CD4-positive, alpha-beta T cell (primary cell): ENCODE measurements around the gene IRS2. TPM values are rescaled to one million over a fixed set of nuclear protein-coding genes. Genes with fewer than 3 reads are reported as not detected.

Experiments used
- ATAC-seq: fragments of 200-7000 bp; cut with Tn5 transposase; one replicate; pipeline ENCODE4 v1.10.0; 2022; ENCODE audit warnings: mild to moderate bottlenecking; ENCODE audit not compliant: poor library complexity
- CTCF ChIA-PET: fragments of 350-600 bp; sonication (Branson Sonifier 250); formaldehyde crosslinking; loops from one replicate; lab custom pipeline; 2021; ENCODE audit warnings: antibody characterized with exemption, inconsistent platforms; lab: Charles Lee
- POLR2A ChIA-PET: fragments of 350-600 bp; sonication (Branson Sonifier 250); formaldehyde crosslinking; loops from one replicate; lab custom pipeline; 2021; ENCODE audit warnings: antibody characterized with exemption, inconsistent platforms; lab: Charles Lee
- DNase-seq, 14 experiments: peaks; one replicate each; pipeline ENCODE4 v3.0.0-alpha.2; 2013 to 2020; ENCODE audit warnings: mixed read lengths in 2 of 14
- H3K27ac ChIP-seq, 2 donors: one replicate each; pipeline versions ENCODE4 v1.5.1 to v1.7.0; 2013; ENCODE audit warnings: low read length in 2 of 2, low read depth in 1 of 2, mild to moderate bottlenecking in 1 of 2
- H3K27me3 ChIP-seq, 2 experiments: 1 replicate in 1 of 2; 2 replicates in 1 of 2; pipeline versions ENCODE4 v1.6.1 to v1.7.0; 2013; ENCODE audit warnings: low read length in 2 of 2, control low read depth in 1 of 2, mild to moderate bottlenecking in 1 of 2, moderate library complexity in 1 of 2; ENCODE audit not compliant: insufficient read depth in 2 of 2, control insufficient read depth in 1 of 2
- H3K36me3 ChIP-seq: one replicate; pipeline ENCODE4 v1.6.1; 2013; ENCODE audit warnings: low read length, control low read depth; ENCODE audit not compliant: insufficient read depth
- H3K4me1 ChIP-seq: one replicate; pipeline ENCODE4 v1.6.1; 2013; ENCODE audit warnings: low read length, control low read depth; ENCODE audit not compliant: insufficient read depth
- H3K4me3 ChIP-seq: one replicate; pipeline ENCODE4 v1.5.1; 2013; ENCODE audit warnings: mild to moderate bottlenecking, low read length, moderate library complexity
- H3K9me3 ChIP-seq, 2 experiments: 1 replicate in 1 of 2; 2 replicates in 1 of 2; pipeline versions ENCODE4 v1.6.1 to v1.7.0; 2013; ENCODE audit warnings: low read length in 2 of 2, mild to moderate bottlenecking in 2 of 2, control low read depth in 1 of 2, moderate library complexity in 1 of 2; ENCODE audit not compliant: control insufficient read depth in 1 of 2, insufficient read depth in 1 of 2
- H3K27ac Mint-ChIP-seq: one replicate; pipeline ENCODE4 v1.8.0; 2020; ENCODE audit warnings: mixed read lengths
- H3K27me3 Mint-ChIP-seq: one replicate; pipeline ENCODE4 v1.8.0; 2021; ENCODE audit warnings: mixed read lengths
- H3K36me3 Mint-ChIP-seq: one replicate; pipeline ENCODE4 v1.8.0; 2021; ENCODE audit warnings: low read depth, mixed read lengths
- H3K4me1 Mint-ChIP-seq: one replicate; pipeline ENCODE4 v1.8.0; 2021; ENCODE audit warnings: low read depth, mixed read lengths
- H3K4me3 Mint-ChIP-seq: one replicate; pipeline ENCODE4 v1.8.0; 2020; ENCODE audit warnings: mild to moderate bottlenecking, mixed read lengths
- H3K9me3 Mint-ChIP-seq: one replicate; pipeline ENCODE4 v1.8.0; 2020; ENCODE audit warnings: mixed read lengths
- intact Hi-C, 2 experiments: fragments of 100-400 bp; cut with DNase I in 1 of 2; cut with micrococcal nuclease in 1 of 2; formaldehyde crosslinking; loops; one replicate each; pipeline versions ENCODE4 v1.15.1 to v1.9.0; 2023 to 2025; cut with DNase I, micrococcal nuclease
- total RNA-seq, 174 experiments: library from RNA in 2 of 174; stranded (reverse) in 2 of 174; gene quantifications; one replicate each; pipeline ENCODE4 v1.2.3 and lab custom pipeline; 2021 to 2026
- TF ChIP-seq, protein P1 (sequence below): fragments of 200-600 bp; IDR thresholded peaks from one replicate; pipeline ENCODE4 v1.8.0; 2022; ENCODE audit warnings: antibody characterized with exemption, mild to moderate bottlenecking

Gene IRS2
- total RNA-seq, 2 experiments from 2014 or later: 188 to 193 TPM

DNA sequence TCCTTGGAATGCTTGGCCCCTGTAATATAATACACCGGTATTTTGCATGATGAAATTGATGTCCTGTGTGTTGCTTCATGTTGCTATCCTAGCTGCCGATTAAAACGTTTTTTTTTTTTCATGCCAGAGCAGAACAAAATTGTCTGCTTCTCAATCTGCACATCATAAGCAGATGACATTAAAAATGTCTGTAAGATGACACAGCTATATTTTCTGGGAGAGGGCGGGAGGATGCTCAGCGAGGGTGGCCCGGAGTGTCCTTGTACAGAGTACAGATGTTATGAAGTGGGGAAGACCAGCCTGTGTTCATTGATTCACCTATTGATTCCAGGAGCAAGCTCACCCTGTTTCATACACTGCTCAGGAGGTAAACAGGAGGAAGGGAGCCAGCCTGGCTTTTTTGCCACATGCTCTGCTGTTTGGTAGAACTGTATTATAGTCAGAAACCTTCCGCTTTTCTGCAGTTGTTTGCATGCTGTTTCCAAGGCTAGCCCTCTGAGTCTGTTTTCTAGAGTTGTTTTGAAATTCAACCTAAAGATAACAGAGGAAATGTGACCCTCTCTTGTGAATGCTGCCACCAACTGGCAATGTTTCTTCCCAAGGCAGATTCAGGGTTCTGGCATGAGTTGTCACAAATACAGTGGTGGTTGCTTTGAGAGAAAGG is 4.7 kb upstream of the IRS2 start:
- ChIA-PET POLR2A (interaction anchor here (2.6 kb wide), 1 partner anchor 11 kb away, joined by 11 read pairs; no protein-coding TSS in a partner anchor), CTCF (interaction anchor here (2.2 kb wide), 1 partner anchor 11 kb away, joined by 7 read pairs; no protein-coding TSS in a partner anchor)
- no peak overlapping the region for H3K4me3 ChIP-seq
- H3K9me3 ChIP-seq: no peaks in the 10 kb centered on the region
- DNase-seq (peak in 8 of 14 experiments; percentile 20 to 78 (median 51)), ATAC-seq (peak; percentile 6)
- H3K36me3 Mint-ChIP-seq: peaks cover 4% of the 10 kb centered on the region
- peak overlapping the region; percentile 7 for H3K4me3 Mint-ChIP-seq
- TF ChIP-seq, protein P1, sequence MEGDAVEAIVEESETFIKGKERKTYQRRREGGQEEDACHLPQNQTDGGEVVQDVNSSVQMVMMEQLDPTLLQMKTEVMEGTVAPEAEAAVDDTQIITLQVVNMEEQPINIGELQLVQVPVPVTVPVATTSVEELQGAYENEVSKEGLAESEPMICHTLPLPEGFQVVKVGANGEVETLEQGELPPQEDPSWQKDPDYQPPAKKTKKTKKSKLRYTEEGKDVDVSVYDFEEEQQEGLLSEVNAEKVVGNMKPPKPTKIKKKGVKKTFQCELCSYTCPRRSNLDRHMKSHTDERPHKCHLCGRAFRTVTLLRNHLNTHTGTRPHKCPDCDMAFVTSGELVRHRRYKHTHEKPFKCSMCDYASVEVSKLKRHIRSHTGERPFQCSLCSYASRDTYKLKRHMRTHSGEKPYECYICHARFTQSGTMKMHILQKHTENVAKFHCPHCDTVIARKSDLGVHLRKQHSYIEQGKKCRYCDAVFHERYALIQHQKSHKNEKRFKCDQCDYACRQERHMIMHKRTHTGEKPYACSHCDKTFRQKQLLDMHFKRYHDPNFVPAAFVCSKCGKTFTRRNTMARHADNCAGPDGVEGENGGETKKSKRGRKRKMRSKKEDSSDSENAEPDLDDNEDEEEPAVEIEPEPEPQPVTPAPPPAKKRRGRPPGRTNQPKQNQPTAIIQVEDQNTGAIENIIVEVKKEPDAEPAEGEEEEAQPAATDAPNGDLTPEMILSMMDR: peak; percentile 69
- H3K36me3 ChIP-seq: no peaks in the 10 kb centered on the region
- peaks cover 0 to 11% of the 10 kb centered on the region in 2 experiments for H3K27me3 ChIP-seq
- H3K4me1 Mint-ChIP-seq: peaks cover 34% of the 10 kb centered on the region
- intact Hi-C loops: loop anchor here (1.0 to 10.0 kb wide), 7 partner anchors 34 to 830 kb away; no protein-coding TSS in a partner anchor
- no peaks in the 10 kb centered on the region for H3K9me3 Mint-ChIP-seq
- H3K27ac ChIP-seq: no peak overlapping the region
- H3K27me3 Mint-ChIP-seq: peaks cover 17% of the 10 kb centered on the region
- peaks cover 16% of the 10 kb centered on the region for H3K4me1 ChIP-seq
- no peak overlapping the region for H3K27ac Mint-ChIP-seq

DNA sequence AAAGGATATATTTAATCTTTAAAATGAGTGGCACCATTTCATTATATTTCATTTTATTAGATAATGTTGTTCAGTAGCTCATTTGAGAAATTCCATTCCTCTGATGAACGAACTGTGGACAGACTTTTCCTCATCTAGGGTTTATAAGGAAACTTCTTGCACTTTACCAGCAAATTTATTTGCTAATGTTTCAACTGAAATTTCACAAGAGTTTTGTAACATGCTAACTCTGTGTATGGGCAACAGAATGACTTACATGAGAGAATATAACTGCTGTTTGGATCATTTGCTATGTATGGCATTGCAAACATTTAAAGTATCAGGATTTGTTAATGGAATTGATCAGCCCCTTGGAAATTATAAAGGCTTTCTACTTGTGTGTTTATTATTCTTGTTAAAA is 3.7 kb upstream of the IRS2 start:
- H3K27me3 ChIP-seq: peaks cover 0 to 8% of the 10 kb centered on the region in 2 experiments
- intact Hi-C loops: loop anchor here (1.0 to 10.0 kb wide), 6 partner anchors 33 to 829 kb away; no protein-coding TSS in a partner anchor
- ChIA-PET CTCF (interaction anchor here (2.2 kb wide), 1 partner anchor 10 kb away, joined by 7 read pairs; no protein-coding TSS in a partner anchor), POLR2A (interaction anchor here (2.6 kb wide), 1 partner anchor 10 kb away, joined by 11 read pairs; no protein-coding TSS in a partner anchor)
- TF ChIP-seq, protein P1: no peak
- DNase-seq (no peak), ATAC-seq (no peak)
- no peak overlapping the region for H3K4me3 Mint-ChIP-seq
- H3K27ac ChIP-seq: no peak overlapping the region
- H3K4me1 ChIP-seq: peaks cover 17% of the 10 kb centered on the region
- no peaks in the 10 kb centered on the region for H3K9me3 ChIP-seq
- peaks cover 8% of the 10 kb centered on the region for H3K27me3 Mint-ChIP-seq
- no peaks in the 10 kb centered on the region for H3K36me3 ChIP-seq
- no peak overlapping the region for H3K4me3 ChIP-seq
- peaks cover 4% of the 10 kb centered on the region for H3K36me3 Mint-ChIP-seq
- H3K4me1 Mint-ChIP-seq: peaks cover 31% of the 10 kb centered on the region
- H3K9me3 Mint-ChIP-seq: no peaks in the 10 kb centered on the region
- no peak overlapping the region for H3K27ac Mint-ChIP-seq

DNA sequence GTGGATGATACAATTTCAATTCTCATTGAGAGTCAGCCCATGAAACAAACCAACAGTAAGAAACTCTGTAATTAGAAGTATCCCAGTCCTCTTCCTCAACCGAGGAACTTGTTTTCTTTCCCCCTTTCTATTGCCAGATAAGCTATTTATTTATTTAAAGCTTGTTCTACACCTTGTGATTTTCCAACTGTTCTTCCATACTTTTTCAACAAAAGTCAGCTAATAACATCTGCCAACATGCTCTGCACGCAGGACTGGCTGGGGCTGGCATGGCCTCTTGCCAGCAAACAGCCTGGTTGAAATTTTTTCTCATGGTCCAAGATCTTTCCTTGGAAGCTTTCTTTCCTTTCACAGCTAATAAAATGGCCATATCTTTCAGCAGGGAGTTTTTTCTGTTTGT is 2.9 kb upstream of the IRS2 start:
- no peak for ATAC-seq
- H3K27me3 ChIP-seq: peaks cover 0 to 7% of the 10 kb centered on the region in 2 experiments
- H3K27ac ChIP-seq: no peak overlapping the region
- TF ChIP-seq, protein P1: no peak
- intact Hi-C loops: loop anchor here in 1 of 2 experiments (10.0 kb wide), 2 partner anchors 926 to 1126 kb away; partner anchors contain the start of genes ANKRD10 and ING1
- DNase-seq: no peak
- ChIA-PET CTCF (no interaction called here), POLR2A (interaction anchor here (2.6 kb wide), 1 partner anchor 10 kb away, joined by 11 read pairs; no protein-coding TSS in a partner anchor)
- H3K4me1 ChIP-seq: peaks cover 18% of the 10 kb centered on the region
- H3K27ac Mint-ChIP-seq: peak overlapping the region; percentile 75
- no peaks in the 10 kb centered on the region for H3K9me3 Mint-ChIP-seq
- H3K27me3 Mint-ChIP-seq: peaks cover 4% of the 10 kb centered on the region
- H3K36me3 ChIP-seq: no peaks in the 10 kb centered on the region
- H3K4me1 Mint-ChIP-seq: peaks cover 25% of the 10 kb centered on the region
- H3K9me3 ChIP-seq: no peaks in the 10 kb centered on the region
- H3K36me3 Mint-ChIP-seq: peaks cover 4% of the 10 kb centered on the region
- H3K4me3 ChIP-seq: no peak overlapping the region
- peak overlapping the region; percentile 78 for H3K4me3 Mint-ChIP-seq
